A673 (cell line): ENCODE measurements around the gene RNF157. TPM values are rescaled to one million over a fixed set of nuclear protein-coding genes. Genes with fewer than 3 reads are reported as not detected.
A peak's percentile ranks its signal among the peaks of the same experiment; 100 is the strongest.

Experiments used
- BruUV-seq: library from RNA; stranded (reverse); fragments of 400-500 nt; replicated peaks from 2 replicates; lab custom pipeline; 2021; lab: Mats Ljungman, UMichigan
- CTCF ChIA-PET: fragments of 300-600 bp; sonication (Branson Sonifier 250); formaldehyde crosslinking; loops from one replicate; lab custom pipeline; 2022; ENCODE audit warnings: antibody characterized with exemption; lab: Charles Lee
- POLR2A ChIA-PET: fragments of 300-600 bp; sonication (Branson Sonifier 250); formaldehyde crosslinking; loops from one replicate; lab custom pipeline; 2022; ENCODE audit warnings: antibody characterized with exemption; ENCODE audit not compliant: low non-redundant PET; lab: Charles Lee
- DNase-seq: peaks from one replicate; pipeline ENCODE4 v3.0.0-alpha.2; 2015; ENCODE audit warnings: low spot score
- H3K27ac ChIP-seq: fragments of 200-600 bp; sonication (generic); 2 replicates; pipeline ENCODE4 v1.5.1; 2016; ENCODE audit warnings: mixed run types, low read depth, mild to moderate bottlenecking, mixed read lengths, antibody characterized with exemption, low read length; ENCODE audit not compliant: poor library complexity, severe bottlenecking
- H3K27me3 ChIP-seq: fragments of 200-600 bp; sonication (generic); replicated peaks from 2 replicates; pipeline ENCODE4 v1.6.1; 2017; ENCODE audit warnings: mixed run types, low read depth, mild to moderate bottlenecking, mixed read lengths, antibody characterized with exemption, low read length; ENCODE audit not compliant: insufficient read depth, poor library complexity
- H3K36me3 ChIP-seq: fragments of 200-600 bp; sonication (generic); 2 replicates; pipeline ENCODE4 v1.6.1; 2016; ENCODE audit warnings: mixed run types, mild to moderate bottlenecking, mixed read lengths, antibody characterized with exemption, low read length; ENCODE audit not compliant: insufficient read depth, poor library complexity, severe bottlenecking
- H3K4me1 ChIP-seq: fragments of 200-600 bp; sonication (generic); 2 replicates; pipeline ENCODE4 v1.6.1; 2017; ENCODE audit warnings: mixed run types, mild to moderate bottlenecking, mixed read lengths, antibody characterized with exemption, low read length; ENCODE audit not compliant: insufficient read depth, poor library complexity, severe bottlenecking
- H3K4me3 ChIP-seq: fragments of 200-600 bp; sonication (generic); 2 replicates; pipeline ENCODE4 v1.5.1; 2016; ENCODE audit warnings: low read depth, mixed run types, mild to moderate bottlenecking, mixed read lengths, low read length; ENCODE audit not compliant: poor library complexity, severe bottlenecking
- H3K9me3 ChIP-seq: fragments of 200-600 bp; sonication (generic); 2 replicates; pipeline ENCODE4 v1.6.1; 2016; ENCODE audit warnings: mixed run types, low read depth, mild to moderate bottlenecking, mixed read lengths, antibody characterized with exemption, low read length; ENCODE audit not compliant: poor library complexity, severe bottlenecking
- CTCF ChIP-seq: fragments of 300-800, 200-600 bp; sonication (generic); conservative IDR thresholded peaks from 2 replicates; pipeline ENCODE4 v1.5.1; 2017; ENCODE audit warnings: low read depth, mild to moderate bottlenecking, antibody characterized with exemption, low read length, moderate library complexity, mixed read lengths
- EZH2 ChIP-seq: fragments of 200-600 bp; sonication (generic); IDR thresholded peaks from 2 replicates; pipeline ENCODE4 v1.6.1; 2017; ENCODE audit warnings: borderline replicate concordance, low read depth, mild to moderate bottlenecking, mixed read lengths, antibody characterized with exemption, low read length; ENCODE audit not compliant: poor library complexity, severe bottlenecking
- intact Hi-C: fragments of 100-400 bp; cut with micrococcal nuclease; formaldehyde crosslinking; loops from one replicate; pipeline ENCODE4 v1.10.0; 2022; ENCODE audit not compliant: unreplicated experiment
- total RNA-seq: library from RNA; stranded (reverse); gene quantifications from 2 replicates; pipeline ENCODE4 v1.2.3, GENCODE V29; 2021

Gene RNF157
- total RNA-seq, 1 experiment from 2014 or later: 0.56 TPM

GRCh38 chr17:76147211-76148014, 92.9 kb downstream of the RNF157 start:
- TF ChIP-seq CTCF (peak; percentile 67), EZH2 (no peak)
- ChIA-PET POLR2A (no interaction called here), CTCF (no interaction called here)
- Histone ChIP-seq H3K27me3 (no peaks in the 10 kb centered on the region), H3K9me3 (no peaks in the 10 kb centered on the region), H3K27ac (no peak overlapping the region), H3K4me3 (no peak overlapping the region), H3K36me3 (no peaks in the 10 kb centered on the region), H3K4me1 (peaks cover 42% of the 10 kb centered on the region)
- DNase-seq: peak; percentile 69
- BruUV-seq: no TSS peak
- intact Hi-C loops: no loop called here

GRCh38 chr17:76146053-76146851, 94.0 kb downstream of the RNF157 start:
- H3K4me3 ChIP-seq: no peak overlapping the region
- peak overlapping the region; percentile 33 for H3K27ac ChIP-seq
- H3K4me1 ChIP-seq: peaks cover 54% of the 10 kb centered on the region
- intact Hi-C loops: no loop called here
- H3K27me3 ChIP-seq: no peaks in the 10 kb centered on the region
- no TSS peak for BruUV-seq
- no peaks in the 10 kb centered on the region for H3K36me3 ChIP-seq
- no peaks in the 10 kb centered on the region for H3K9me3 ChIP-seq
- DNase-seq: no peak
- TF ChIP-seq EZH2: no peak
- TF ChIP-seq CTCF: no peak
- CTCF ChIA-PET: interaction anchor here (1.0 kb wide), 1 partner anchor 36 kb away, joined by 5 read pairs; no protein-coding TSS in a partner anchor
- POLR2A ChIA-PET: no interaction called here

GRCh38 chr17:76145231-76146052, 94.9 kb downstream of the RNF157 start:
- H3K36me3 ChIP-seq: no peaks in the 10 kb centered on the region
- H3K4me1 ChIP-seq: peaks cover 59% of the 10 kb centered on the region
- BruUV-seq: no TSS peak
- DNase-seq: peak; percentile 21
- H3K27ac ChIP-seq: peak overlapping the region; percentile 33
- intact Hi-C loops: no loop called here
- H3K9me3 ChIP-seq: no peaks in the 10 kb centered on the region
- TF ChIP-seq CTCF (no peak), EZH2 (no peak)
- CTCF ChIA-PET: interaction anchor here (1.0 kb wide), 1 partner anchor 37 kb away, joined by 5 read pairs; no protein-coding TSS in a partner anchor
- no peak overlapping the region for H3K4me3 ChIP-seq
- no peaks in the 10 kb centered on the region for H3K27me3 ChIP-seq
- POLR2A ChIA-PET: interaction anchor here (0.6 kb wide), 1 partner anchor 10 kb away, joined by 6 read pairs; no protein-coding TSS in a partner anchor
